Liver (tissue), 3 donors: ENCODE results near the gene RAC2.

Experiments
- CTCF ChIP-seq: fragments of 150-350 bp; IDR thresholded peaks from 2 replicates; pipeline ENCODE4 v1.5.1; 2017; ENCODE audit warnings: improper control_type of control experiment, low read depth, low read length; ENCODE audit not compliant: missing input control
- EGR1 ChIP-seq, 2 donors: IDR thresholded peaks; 2 replicates each; pipeline ENCODE4 v1.6.1; 2016 to 2018; ENCODE audit warnings: antibody characterized with exemption in 2 of 2, low read depth in 2 of 2
- GABPA ChIP-seq, 2 donors: IDR thresholded peaks in 1 of 2; conservative IDR thresholded peaks in 1 of 2; 2 replicates each; pipeline ENCODE4 v1.6.1; 2016; ENCODE audit warnings: antibody characterized with exemption in 2 of 2, mild to moderate bottlenecking in 1 of 2, moderate library complexity in 1 of 2
- RAD21 ChIP-seq, 2 donors: IDR thresholded peaks; 2 replicates each; pipeline ENCODE4 v1.6.1; 2016; ENCODE audit warnings: antibody characterized with exemption in 2 of 2, mild to moderate bottlenecking in 2 of 2
- RXRA ChIP-seq, 2 donors: IDR thresholded peaks; 2 replicates each; pipeline ENCODE4 v1.6.1; 2017 to 2018; ENCODE audit warnings: antibody characterized with exemption in 2 of 2, mild to moderate bottlenecking in 1 of 2
- SP1 ChIP-seq: IDR thresholded peaks from 2 replicates; pipeline ENCODE4 v1.6.1; 2018; ENCODE audit warnings: antibody characterized with exemption, mild to moderate bottlenecking
- TAF1 ChIP-seq: conservative IDR thresholded peaks from 2 replicates; pipeline ENCODE4 v1.6.1; 2016; ENCODE audit warnings: antibody characterized with exemption, mild to moderate bottlenecking
- YY1 ChIP-seq: IDR thresholded peaks from 2 replicates; pipeline ENCODE4 v1.6.1; 2016; ENCODE audit warnings: antibody characterized with exemption, mild to moderate bottlenecking
- TF ChIP-seq, protein P1 (sequence below): IDR thresholded peaks from 2 replicates; pipeline ENCODE4 v1.6.1; 2016; ENCODE audit warnings: antibody characterized with exemption
- TF ChIP-seq, protein P2 (sequence below): IDR thresholded peaks from 2 replicates; pipeline ENCODE4 v1.6.1; 2016; ENCODE audit warnings: antibody characterized with exemption
- donor health status: healthy.
- donor health status: healthy.

- TF ChIP-seq EGR1 (IDR thresholded peaks at IDR 0.05; ENCODE audit: low read depth in 2 of 2) (no peak), GABPA (IDR thresholded peaks at IDR 0.05 in 1 of 2, conservative IDR thresholded peaks at IDR 0.05 in 1 of 2) (no peak), CTCF (no peak), TAF1 (no peak), SP1 (no peak), RAD21 (IDR thresholded peaks at IDR 0.05) (no peak), RXRA (IDR thresholded peaks at IDR 0.05) (no peak), YY1 (no peak)
- TF ChIP-seq, protein P1, sequence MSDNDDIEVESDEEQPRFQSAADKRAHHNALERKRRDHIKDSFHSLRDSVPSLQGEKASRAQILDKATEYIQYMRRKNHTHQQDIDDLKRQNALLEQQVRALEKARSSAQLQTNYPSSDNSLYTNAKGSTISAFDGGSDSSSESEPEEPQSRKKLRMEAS = no peak
- TF ChIP-seq, protein P2, sequence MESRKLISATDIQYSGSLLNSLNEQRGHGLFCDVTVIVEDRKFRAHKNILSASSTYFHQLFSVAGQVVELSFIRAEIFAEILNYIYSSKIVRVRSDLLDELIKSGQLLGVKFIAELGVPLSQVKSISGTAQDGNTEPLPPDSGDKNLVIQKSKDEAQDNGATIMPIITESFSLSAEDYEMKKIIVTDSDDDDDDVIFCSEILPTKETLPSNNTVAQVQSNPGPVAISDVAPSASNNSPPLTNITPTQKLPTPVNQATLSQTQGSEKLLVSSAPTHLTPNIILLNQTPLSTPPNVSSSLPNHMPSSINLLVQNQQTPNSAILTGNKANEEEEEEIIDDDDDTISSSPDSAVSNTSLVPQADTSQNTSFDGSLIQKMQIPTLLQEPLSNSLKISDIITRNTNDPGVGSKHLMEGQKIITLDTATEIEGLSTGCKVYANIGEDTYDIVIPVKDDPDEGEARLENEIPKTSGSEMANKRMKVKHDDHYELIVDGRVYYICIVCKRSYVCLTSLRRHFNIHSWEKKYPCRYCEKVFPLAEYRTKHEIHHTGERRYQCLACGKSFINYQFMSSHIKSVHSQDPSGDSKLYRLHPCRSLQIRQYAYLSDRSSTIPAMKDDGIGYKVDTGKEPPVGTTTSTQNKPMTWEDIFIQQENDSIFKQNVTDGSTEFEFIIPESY = no peak
Observed at GRCh38 chr22:37206118-37206840, 37.8 kb downstream of the RAC2 start.
